GM12878 (cell line): ENCODE measurements around the gene EFCC1.

Experiments used
- EZH2 ChIP-seq: IDR thresholded peaks from 2 replicates; pipeline ENCODE4 v1.6.1; 2012; ENCODE audit warnings: low read depth, mild to moderate bottlenecking, control low read depth, inconsistent platforms, low read length, borderline replicate concordance; ENCODE audit not compliant: control insufficient read depth
- REST ChIP-seq: IDR thresholded peaks from 2 replicates; pipeline ENCODE4 v1.6.1; 2012; ENCODE audit warnings: mild to moderate bottlenecking, low read depth, low read length
- SPI1 ChIP-seq: IDR thresholded peaks from 2 replicates; pipeline ENCODE4 v1.6.1; 2011; ENCODE audit warnings: low read depth, mild to moderate bottlenecking, low read length, moderate library complexity, borderline replicate concordance; ENCODE audit not compliant: insufficient read depth
- ZBTB33 ChIP-seq: fragments of 450-650 bp; IDR thresholded peaks from 2 replicates; pipeline ENCODE4 v1.6.1; 2017; ENCODE audit warnings: mild to moderate bottlenecking

- TF ChIP-seq ZBTB33 (no peak), SPI1 (no peak), REST (no peak), EZH2 (no peak)
Measured at GRCh38 chr3:129019266-129019665, 18.2 kb downstream of the EFCC1 start.
